ENCODE data around the gene PELI2. TPM values are rescaled to one million over a fixed set of nuclear protein-coding genes. Genes with fewer than 3 reads are reported as not detected.

PELI2 gene
- total RNA-seq, 1 experiment from 2014 or later, result 19.5 TPM

GRCh38 chr14:56176530-56176929 lies 58.3 kb downstream of the PELI2 start:
- BruUV-seq (replicated peaks), result no TSS peak
- Mint-ChIP-seq H3K9me3 (ENCODE audit: low read depth, unreplicated experiment) (no peaks in the 10 kb centered on the region), H3K4me3 (ENCODE audit: low read depth, unreplicated experiment) (no peak overlapping the region), H3K36me3 (ENCODE audit: insufficient read depth, unreplicated experiment) (peaks cover 2% of the 10 kb centered on the region), H3K27me3 (ENCODE audit: unreplicated experiment) (no peaks in the 10 kb centered on the region), H3K27ac (ENCODE audit: unreplicated experiment) (no peak overlapping the region), H3K4me1 (ENCODE audit: low read depth, unreplicated experiment) (peaks cover 39% of the 10 kb centered on the region)
- CTCF ChIA-PET, result no interaction called here
- TF ChIP-seq, protein P1, sequence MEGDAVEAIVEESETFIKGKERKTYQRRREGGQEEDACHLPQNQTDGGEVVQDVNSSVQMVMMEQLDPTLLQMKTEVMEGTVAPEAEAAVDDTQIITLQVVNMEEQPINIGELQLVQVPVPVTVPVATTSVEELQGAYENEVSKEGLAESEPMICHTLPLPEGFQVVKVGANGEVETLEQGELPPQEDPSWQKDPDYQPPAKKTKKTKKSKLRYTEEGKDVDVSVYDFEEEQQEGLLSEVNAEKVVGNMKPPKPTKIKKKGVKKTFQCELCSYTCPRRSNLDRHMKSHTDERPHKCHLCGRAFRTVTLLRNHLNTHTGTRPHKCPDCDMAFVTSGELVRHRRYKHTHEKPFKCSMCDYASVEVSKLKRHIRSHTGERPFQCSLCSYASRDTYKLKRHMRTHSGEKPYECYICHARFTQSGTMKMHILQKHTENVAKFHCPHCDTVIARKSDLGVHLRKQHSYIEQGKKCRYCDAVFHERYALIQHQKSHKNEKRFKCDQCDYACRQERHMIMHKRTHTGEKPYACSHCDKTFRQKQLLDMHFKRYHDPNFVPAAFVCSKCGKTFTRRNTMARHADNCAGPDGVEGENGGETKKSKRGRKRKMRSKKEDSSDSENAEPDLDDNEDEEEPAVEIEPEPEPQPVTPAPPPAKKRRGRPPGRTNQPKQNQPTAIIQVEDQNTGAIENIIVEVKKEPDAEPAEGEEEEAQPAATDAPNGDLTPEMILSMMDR (IDR thresholded peaks at IDR 0.05; ENCODE audit: unreplicated experiment), result no peak
- DNase-seq, result no peak
- intact Hi-C loops (cut with micrococcal nuclease; ENCODE audit: unreplicated experiment), result no loop called here

DNA sequence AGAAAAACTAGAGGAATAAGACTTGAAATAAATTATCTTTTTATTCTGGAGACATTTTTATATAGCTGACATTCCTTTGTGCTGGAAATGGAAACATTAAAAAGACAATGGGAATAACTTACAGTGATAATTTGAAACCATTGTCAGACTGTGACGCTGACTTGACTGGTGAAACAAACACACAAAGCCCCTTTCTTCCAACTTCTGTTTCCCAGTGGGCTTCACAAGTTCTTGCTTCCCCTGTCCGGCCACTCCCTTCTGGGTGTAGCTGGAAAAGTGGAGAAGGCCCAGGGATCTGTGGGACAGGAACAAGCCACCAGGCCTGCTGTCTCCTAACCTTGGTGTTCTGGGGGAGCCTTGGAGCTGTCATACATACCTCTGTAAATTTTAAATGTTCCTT lies 58.8 kb downstream of the PELI2 start:
- Mint-ChIP-seq H3K4me3 (ENCODE audit: low read depth, unreplicated experiment) (no peak overlapping the region), H3K4me1 (ENCODE audit: low read depth, unreplicated experiment) (peaks cover 39% of the 10 kb centered on the region), H3K36me3 (ENCODE audit: insufficient read depth, unreplicated experiment) (peaks cover 7% of the 10 kb centered on the region), H3K9me3 (ENCODE audit: low read depth, unreplicated experiment) (no peaks in the 10 kb centered on the region), H3K27me3 (ENCODE audit: unreplicated experiment) (no peaks in the 10 kb centered on the region), H3K27ac (ENCODE audit: unreplicated experiment) (no peak overlapping the region)
- no peak for DNase-seq
- TF ChIP-seq, protein P1 (IDR thresholded peaks at IDR 0.05; ENCODE audit: unreplicated experiment), result no peak
- CTCF ChIA-PET, result no interaction called here
- intact Hi-C loops (cut with micrococcal nuclease; ENCODE audit: unreplicated experiment), result no loop called here
- BruUV-seq (replicated peaks), result no TSS peak

DNA sequence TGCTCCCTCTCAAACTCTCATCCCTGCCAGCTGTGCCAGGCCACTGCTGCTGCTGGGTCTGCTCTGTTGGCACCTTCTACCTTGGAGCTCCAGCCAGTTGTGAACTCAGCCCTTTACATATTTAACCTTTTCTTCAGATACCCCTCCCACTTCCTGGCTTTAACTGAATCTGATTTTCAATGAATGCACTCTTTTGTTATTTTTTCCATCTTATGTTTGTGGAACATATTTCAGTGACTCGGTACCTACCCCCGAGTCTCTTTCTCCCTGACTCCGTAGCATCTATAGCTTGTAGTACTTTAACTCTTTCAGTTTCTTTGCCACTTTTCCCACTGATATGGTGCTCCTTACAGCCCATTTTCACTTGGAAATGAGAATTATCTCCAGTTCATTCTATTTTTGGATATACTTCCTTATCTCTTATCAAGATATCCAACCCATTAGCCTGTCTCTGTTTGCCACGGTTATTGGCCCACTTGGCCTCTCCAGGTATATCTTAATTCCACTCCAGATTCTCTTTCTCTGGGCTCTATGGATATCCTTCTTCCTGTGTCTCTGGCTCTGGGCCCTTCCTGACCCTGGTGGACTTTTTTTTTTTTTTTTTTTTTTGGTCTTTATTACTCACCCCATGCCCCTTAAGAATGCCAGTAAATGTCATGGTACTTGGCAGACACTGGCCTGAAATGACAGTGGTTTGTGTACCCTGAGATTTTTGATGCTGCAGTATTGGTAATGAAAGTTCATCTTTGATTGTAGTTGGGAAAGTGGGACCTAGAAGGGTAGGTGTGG lies 62.7 kb downstream of the PELI2 start:
- no peak for DNase-seq
- no peaks in the 10 kb centered on the region for H3K9me3 Mint-ChIP-seq (ENCODE audit: low read depth, unreplicated experiment)
- BruUV-seq (replicated peaks), result no TSS peak
- peaks cover 30% of the 10 kb centered on the region for H3K4me1 Mint-ChIP-seq (ENCODE audit: low read depth, unreplicated experiment)
- CTCF ChIA-PET, result interaction anchor here (1.2 kb wide), 1 partner anchor 8 kb away, joined by 4 read pairs; no protein-coding TSS in a partner anchor
- no peaks in the 10 kb centered on the region for H3K27me3 Mint-ChIP-seq (ENCODE audit: unreplicated experiment)
- peak overlapping the region; percentile 58 for H3K27ac Mint-ChIP-seq (ENCODE audit: unreplicated experiment)
- TF ChIP-seq, protein P1 (IDR thresholded peaks at IDR 0.05; ENCODE audit: unreplicated experiment), result no peak
- H3K36me3 Mint-ChIP-seq (ENCODE audit: insufficient read depth, unreplicated experiment), result peaks cover 8% of the 10 kb centered on the region
- intact Hi-C loops (cut with micrococcal nuclease; ENCODE audit: unreplicated experiment), result loop anchor here (10.0 kb wide), 1 partner anchor 336 kb away; no protein-coding TSS in a partner anchor
- H3K4me3 Mint-ChIP-seq (ENCODE audit: low read depth, unreplicated experiment), result peak overlapping the region; percentile 13

DNA sequence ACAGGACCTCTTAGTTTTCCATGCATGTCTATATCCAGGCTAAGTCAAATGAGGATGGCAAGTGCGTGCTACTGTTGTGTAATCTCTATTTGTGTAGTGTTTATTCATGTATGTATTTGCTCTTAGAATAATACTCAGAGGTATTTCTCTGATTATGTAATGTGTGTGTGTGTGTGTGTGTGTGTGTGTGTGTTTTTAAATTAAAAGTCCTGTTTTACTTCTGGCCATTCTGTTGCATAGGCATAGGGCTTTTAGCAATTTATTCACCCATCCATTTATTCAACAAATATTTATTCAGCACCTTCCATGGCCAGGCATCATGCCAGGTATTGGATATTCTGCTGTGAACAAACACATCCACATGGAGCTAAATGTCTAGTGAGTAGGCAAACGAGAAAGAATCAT lies 63.5 kb downstream of the PELI2 start:
- Mint-ChIP-seq H3K4me1 (ENCODE audit: low read depth, unreplicated experiment) (peaks cover 33% of the 10 kb centered on the region), H3K27me3 (ENCODE audit: unreplicated experiment) (no peaks in the 10 kb centered on the region), H3K36me3 (ENCODE audit: insufficient read depth, unreplicated experiment) (peaks cover 8% of the 10 kb centered on the region), H3K4me3 (ENCODE audit: low read depth, unreplicated experiment) (peak overlapping the region; percentile 13), H3K9me3 (ENCODE audit: low read depth, unreplicated experiment) (no peaks in the 10 kb centered on the region), H3K27ac (ENCODE audit: unreplicated experiment) (peak overlapping the region; percentile 58)
- peak; percentile 76 for DNase-seq
- intact Hi-C loops (cut with micrococcal nuclease; ENCODE audit: unreplicated experiment), result loop anchor here (10.0 kb wide), 1 partner anchor 337 kb away; no protein-coding TSS in a partner anchor
- CTCF ChIA-PET, result interaction anchor here (1.2 kb wide), 1 partner anchor 9 kb away, joined by 4 read pairs; no protein-coding TSS in a partner anchor
- BruUV-seq (replicated peaks), result no TSS peak
- TF ChIP-seq, protein P1 (IDR thresholded peaks at IDR 0.05; ENCODE audit: unreplicated experiment), result no peak
